GM12878 (cell line): ENCODE data around the gene FRS3. TPM values are rescaled to one million over a fixed set of nuclear protein-coding genes. Genes with fewer than 3 reads are reported as not detected.
A peak's percentile ranks its signal among the peaks of the same experiment; 100 is the strongest.

Source experiments
- ATAC-seq: fragments of 200-7000 bp; cut with Tn5 transposase; 3 replicates; pipeline ENCODE4 v1.9.1; 2020; ENCODE audit warnings: mild to moderate bottlenecking, moderate library complexity
- BruUV-seq: library from RNA; stranded (reverse); fragments of 400-500 nt; replicated peaks from 2 replicates; lab custom pipeline; 2021; lab: Mats Ljungman, UMichigan
- CTCF ChIA-PET: fragments of 300-600 bp; sonication (Branson Sonifier 250); formaldehyde crosslinking; extraction: SDS; loops from one replicate; lab custom pipeline; 2021; ENCODE audit warnings: inconsistent platforms; lab: Yijun Ruan, JAX
- POLR2A ChIA-PET: fragments of 350-600 bp; formaldehyde crosslinking; extraction: SDS; loops from one replicate; lab custom pipeline; 2021; ENCODE audit warnings: inconsistent platforms; lab: Charles Lee
- RAD21 ChIA-PET: fragments of 300-600 bp; sonication (Branson Sonifier 250); formaldehyde crosslinking; loops from one replicate; lab custom pipeline; 2023; ENCODE audit warnings: antibody characterized with exemption; ENCODE audit not compliant: unreplicated experiment; lab: Charles Lee
- SMC1A ChIA-PET: fragments of 300-600 bp; sonication (Branson Sonifier 250); formaldehyde crosslinking; loops from one replicate; lab custom pipeline; 2023; ENCODE audit not compliant: unreplicated experiment, uncharacterized antibody; lab: Charles Lee
- DNase-seq: peaks from one replicate; pipeline ENCODE4 v3.0.0-alpha.2; 2011; ENCODE audit warnings: low read depth, low spot score
- FAIRE-seq: peaks from 3 replicates; lab custom pipeline; 2011; peaks lifted over from hg19 to GRCh38; lab: Jason Lieb, UNC
- H2AFZ ChIP-seq: 2 replicates; pipeline ENCODE4 v1.6.0; 2011; ENCODE audit warnings: low read depth, low read length, control low read depth; ENCODE audit not compliant: control insufficient read depth
- H3K27ac ChIP-seq: 2 replicates; pipeline ENCODE4 v1.5.1; 2011; ENCODE audit warnings: control low read depth; ENCODE audit not compliant: control insufficient read depth, insufficient read depth
- H3K27me3 ChIP-seq, 2 experiments: replicated peaks in 1 of 2; 2 replicates each; pipeline versions ENCODE4 v1.6.0 to v1.6.1; 2011; ENCODE audit warnings: low read length in 1 of 2; ENCODE audit not compliant: control insufficient read depth in 2 of 2, insufficient read depth in 2 of 2
- H3K36me3 ChIP-seq, 2 experiments: 2 replicates each; pipeline ENCODE4 v1.5.1; 2011; ENCODE audit warnings: low read length in 1 of 2; ENCODE audit not compliant: control insufficient read depth in 2 of 2, insufficient read depth in 2 of 2
- H3K4me1 ChIP-seq: 2 replicates; pipeline ENCODE4 v1.6.1; 2011; ENCODE audit warnings: mild to moderate bottlenecking, low read length, moderate library complexity, mixed read lengths; ENCODE audit not compliant: control insufficient read depth, insufficient read depth
- H3K4me2 ChIP-seq: 2 replicates; pipeline ENCODE4 v1.6.0; 2011; ENCODE audit warnings: control low read depth; ENCODE audit not compliant: control insufficient read depth, insufficient read depth
- H3K4me3 ChIP-seq: fragments of 200-600 bp; sonication (generic); 2 replicates; pipeline ENCODE4 v1.5.1; 2016
- H3K79me2 ChIP-seq: 2 replicates; pipeline ENCODE4 v1.6.0; 2011; ENCODE audit warnings: low read length; ENCODE audit not compliant: control insufficient read depth, insufficient read depth
- H3K9ac ChIP-seq: 2 replicates; pipeline ENCODE4 v1.8.0; 2011; ENCODE audit warnings: low read length, control low read depth, mixed read lengths; ENCODE audit not compliant: control insufficient read depth, insufficient read depth
- H3K9me3 ChIP-seq: replicated peaks from 3 replicates; pipeline ENCODE4 v1.5.1; 2011; ENCODE audit warnings: mild to moderate bottlenecking, low read length; ENCODE audit not compliant: control insufficient read depth, insufficient read depth
- H4K20me1 ChIP-seq: 2 replicates; pipeline ENCODE4 v1.6.0; 2011; ENCODE audit not compliant: control insufficient read depth, insufficient read depth
- RAD21 ChIP-seq: IDR thresholded peaks from 2 replicates; pipeline ENCODE4 v1.6.1; 2011; ENCODE audit warnings: mild to moderate bottlenecking, low read depth, low read length, moderate library complexity; ENCODE audit not compliant: insufficient read depth
- RCOR1 ChIP-seq: conservative IDR thresholded peaks from 2 replicates; pipeline ENCODE4 v1.6.1; 2012; ENCODE audit warnings: low read depth, low read length, improper control_type of control experiment
- SMC3 ChIP-seq: IDR thresholded peaks from 2 replicates; pipeline ENCODE4 v1.6.1; 2011; ENCODE audit warnings: low read length, improper control_type of control experiment, borderline replicate concordance
- TBL1XR1 ChIP-seq: IDR thresholded peaks from 2 replicates; pipeline ENCODE4 v1.6.1; 2012; ENCODE audit warnings: low read depth, low read length, improper control_type of control experiment
- ZZZ3 ChIP-seq: IDR thresholded peaks from 2 replicates; pipeline ENCODE4 v1.6.1; 2011; ENCODE audit warnings: low read depth; ENCODE audit not compliant: control insufficient read depth, insufficient read length
- WGBS: methylation state at CpG from one replicate; pipeline ENCODE4 v1.1.6; 2016; ENCODE audit warnings: low lambda C conversion rate; ENCODE audit not compliant: insufficient replicate concordance, insufficient coverage; ENCODE audit errors: missing lambda C conversion rate; 5-methylcytosine and 5-hydroxymethylcytosine counted together
- in situ Hi-C: fragments of 300-500 bp; cut with MboI; formaldehyde crosslinking; loops from 9 replicates; pipeline ENCODE4 v1.14.3; 2018; ENCODE audit warnings: mixed read lengths
- intact Hi-C: fragments of 100-400 bp; cut with micrococcal nuclease; formaldehyde crosslinking; loops from one replicate; pipeline ENCODE4 v1.14.2; 2022; ENCODE audit not compliant: unreplicated experiment
- polyA plus RNA-seq, 11 experiments: library from polyadenylated mRNA; depleted of rRNA in 4 of 11; unstranded in 6 of 11; stranded (reverse) in 5 of 11; fragments of >200 nt; fragmentation: Nextera tagmentation in 4 of 11; fragmentation: Illumina TruSeq in 1 of 11; extraction: Ambion mirVana in 4 of 11; extraction: Trizol in 1 of 11; gene quantifications; 1 replicate in 1 of 11; 2 replicates in 10 of 11; pipeline versions ENCODE4 v1.2.1 to v1.2.3, GENCODE V29; 2011 to 2016; ENCODE audit warnings: inconsistent platforms in 2 of 11, missing spikeins in 2 of 11, low read depth in 1 of 11
- total RNA-seq, 4 experiments: library from RNA; depleted of rRNA in 3 of 4; stranded (reverse); fragments of >200 nt in 3 of 4; fragmentation: Illumina TruSeq in 1 of 4; extraction: Trizol in 1 of 4; gene quantifications; 2 replicates each; pipeline versions ENCODE4 v1.2.1 to v1.2.3, GENCODE V29; 2013 to 2021
- TF ChIP-seq, protein P1 (sequence below), 3 experiments: IDR thresholded peaks in 2 of 3; conservative IDR thresholded peaks in 1 of 3; 2 replicates each; pipeline ENCODE4 v1.5.1; 2011; ENCODE audit warnings: low read depth in 3 of 3, low read length in 3 of 3, mild to moderate bottlenecking in 3 of 3, control low read depth in 2 of 3, moderate library complexity in 2 of 3, inconsistent platforms in 1 of 3, mixed read lengths in 1 of 3; ENCODE audit not compliant: control insufficient read depth in 2 of 3, insufficient read depth in 1 of 3; ENCODE audit errors: extremely low read depth in 1 of 3
- TF ChIP-seq, protein P2 (sequence below): fragments of 450-650 bp; IDR thresholded peaks from 2 replicates; pipeline ENCODE4 v1.6.1; 2017; ENCODE audit warnings: mild to moderate bottlenecking

The FRS3 gene
- total and polyA plus RNA-seq, 10 of the 15 experiments (the other 5 are each of a cell fraction or from before 2014, with no cell fraction given), result 0.05 to 3.4 (median 1.5) TPM

DNA sequence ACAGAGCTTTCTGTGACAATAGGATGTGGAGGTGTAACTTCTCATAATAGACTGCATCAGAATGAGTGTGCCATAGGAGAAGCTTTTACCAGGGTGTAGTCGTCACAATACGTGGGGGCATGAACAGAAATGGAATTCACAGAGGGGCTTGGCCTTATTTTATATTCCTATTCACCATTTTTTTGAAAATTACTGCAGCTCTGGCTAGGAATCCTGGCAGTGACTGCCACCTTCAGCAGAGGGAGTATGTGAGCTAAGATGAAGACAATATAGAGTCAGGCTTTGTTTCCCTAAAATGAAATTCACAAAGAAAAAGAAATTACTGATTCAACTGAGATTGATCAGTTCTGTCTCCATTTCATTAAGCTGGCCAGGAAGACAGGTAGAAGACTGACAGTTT lies 21.7 kb upstream of the FRS3 start:
- ChIA-PET RAD21 (interaction anchor here (0.7 to 3.2 kb wide), 2 partner anchors 133 to 244 kb away, joined by 3 to 14 read pairs; no protein-coding TSS in a partner anchor), POLR2A (interaction anchor here (0.5 to 0.9 kb wide), 2 partner anchors 15 to 204 kb away, joined by 3 to 5 read pairs; no protein-coding TSS in a partner anchor), CTCF (interaction anchor here (0.7 to 5.4 kb wide), 19 partner anchors 11 to 413 kb away, joined by 3 to 38 read pairs (median 4); partner anchors contain the start of genes BYSL, MED20 and TOMM6), SMC1A (interaction anchor here (0.6 to 2.6 kb wide), 9 partner anchors 19 to 413 kb away, joined by 3 to 14 read pairs (median 5); no protein-coding TSS in a partner anchor)
- H3K27ac ChIP-seq, result no peak overlapping the region
- TF ChIP-seq, protein P1, sequence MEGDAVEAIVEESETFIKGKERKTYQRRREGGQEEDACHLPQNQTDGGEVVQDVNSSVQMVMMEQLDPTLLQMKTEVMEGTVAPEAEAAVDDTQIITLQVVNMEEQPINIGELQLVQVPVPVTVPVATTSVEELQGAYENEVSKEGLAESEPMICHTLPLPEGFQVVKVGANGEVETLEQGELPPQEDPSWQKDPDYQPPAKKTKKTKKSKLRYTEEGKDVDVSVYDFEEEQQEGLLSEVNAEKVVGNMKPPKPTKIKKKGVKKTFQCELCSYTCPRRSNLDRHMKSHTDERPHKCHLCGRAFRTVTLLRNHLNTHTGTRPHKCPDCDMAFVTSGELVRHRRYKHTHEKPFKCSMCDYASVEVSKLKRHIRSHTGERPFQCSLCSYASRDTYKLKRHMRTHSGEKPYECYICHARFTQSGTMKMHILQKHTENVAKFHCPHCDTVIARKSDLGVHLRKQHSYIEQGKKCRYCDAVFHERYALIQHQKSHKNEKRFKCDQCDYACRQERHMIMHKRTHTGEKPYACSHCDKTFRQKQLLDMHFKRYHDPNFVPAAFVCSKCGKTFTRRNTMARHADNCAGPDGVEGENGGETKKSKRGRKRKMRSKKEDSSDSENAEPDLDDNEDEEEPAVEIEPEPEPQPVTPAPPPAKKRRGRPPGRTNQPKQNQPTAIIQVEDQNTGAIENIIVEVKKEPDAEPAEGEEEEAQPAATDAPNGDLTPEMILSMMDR (IDR thresholded peaks at IDR 0.05 in 2 of 3, conservative IDR thresholded peaks at IDR 0.05 in 1 of 3; ENCODE audit: control insufficient read depth in 2 of 3, extremely low read depth in 1 of 3, insufficient read depth in 1 of 3, low read depth in 3 of 3, low read length in 3 of 3), result peak; percentile 25 to 49 (median 26); a peak in 5 of 6 replicates
- TF ChIP-seq ZZZ3, result no peak
- TF ChIP-seq TBL1XR1, result no peak
- TF ChIP-seq, protein P2, sequence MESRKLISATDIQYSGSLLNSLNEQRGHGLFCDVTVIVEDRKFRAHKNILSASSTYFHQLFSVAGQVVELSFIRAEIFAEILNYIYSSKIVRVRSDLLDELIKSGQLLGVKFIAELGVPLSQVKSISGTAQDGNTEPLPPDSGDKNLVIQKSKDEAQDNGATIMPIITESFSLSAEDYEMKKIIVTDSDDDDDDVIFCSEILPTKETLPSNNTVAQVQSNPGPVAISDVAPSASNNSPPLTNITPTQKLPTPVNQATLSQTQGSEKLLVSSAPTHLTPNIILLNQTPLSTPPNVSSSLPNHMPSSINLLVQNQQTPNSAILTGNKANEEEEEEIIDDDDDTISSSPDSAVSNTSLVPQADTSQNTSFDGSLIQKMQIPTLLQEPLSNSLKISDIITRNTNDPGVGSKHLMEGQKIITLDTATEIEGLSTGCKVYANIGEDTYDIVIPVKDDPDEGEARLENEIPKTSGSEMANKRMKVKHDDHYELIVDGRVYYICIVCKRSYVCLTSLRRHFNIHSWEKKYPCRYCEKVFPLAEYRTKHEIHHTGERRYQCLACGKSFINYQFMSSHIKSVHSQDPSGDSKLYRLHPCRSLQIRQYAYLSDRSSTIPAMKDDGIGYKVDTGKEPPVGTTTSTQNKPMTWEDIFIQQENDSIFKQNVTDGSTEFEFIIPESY, result no peak
- peak; percentile 63 for TF ChIP-seq RAD21
- peak; percentile 44; the same call in 1 of the 2 replicates for TF ChIP-seq SMC3
- no peak for TF ChIP-seq RCOR1
- no peak overlapping the region for H2AFZ ChIP-seq
- H3K9ac ChIP-seq, result no peak overlapping the region
- H3K27me3 ChIP-seq, result no peaks in the 10 kb centered on the region
- in situ Hi-C loops (no loop called here), intact Hi-C loops (loop anchor here (5.0 kb wide), 1 partner anchor 241 kb away; no protein-coding TSS in a partner anchor)
- no peaks in the 10 kb centered on the region for H4K20me1 ChIP-seq
- ATAC-seq (no peak), DNase-seq (no peak), FAIRE-seq (peak; percentile 41)
- H3K79me2 ChIP-seq, result no peaks in the 10 kb centered on the region
- H3K9me3 ChIP-seq, result no peaks in the 10 kb centered on the region
- no peaks in the 10 kb centered on the region for H3K4me1 ChIP-seq
- H3K36me3 ChIP-seq, result peaks cover 0 to 5% of the 10 kb centered on the region in 2 experiments
- H3K4me3 ChIP-seq, result no peak overlapping the region
- WGBS, result 96% methylated on average over 2 of the region's 2 CpGs
- no TSS peak for BruUV-seq
- H3K4me2 ChIP-seq, result no peak overlapping the region
